Stimulated activated CD4-positive, alpha-beta T cell treated with anti-CD3 and anti-CD28 coated beads, Interleukin-4, amount 100 ng/mL, for 48 hours (primary cell): ENCODE results near the gene MAPK14.
"Not testable (repeated sequence)": the region's sequence is repeated elsewhere in the genome, so short reads cannot be mapped to it uniquely, and the experiment has no call there.

Experiments used
- DNase-seq, 2 donors: peaks; one replicate each; pipeline ENCODE4 v3.0.0-alpha.2; 2020; ENCODE audit warnings: low read depth in 2 of 2

Gene MAPK14

DNA sequence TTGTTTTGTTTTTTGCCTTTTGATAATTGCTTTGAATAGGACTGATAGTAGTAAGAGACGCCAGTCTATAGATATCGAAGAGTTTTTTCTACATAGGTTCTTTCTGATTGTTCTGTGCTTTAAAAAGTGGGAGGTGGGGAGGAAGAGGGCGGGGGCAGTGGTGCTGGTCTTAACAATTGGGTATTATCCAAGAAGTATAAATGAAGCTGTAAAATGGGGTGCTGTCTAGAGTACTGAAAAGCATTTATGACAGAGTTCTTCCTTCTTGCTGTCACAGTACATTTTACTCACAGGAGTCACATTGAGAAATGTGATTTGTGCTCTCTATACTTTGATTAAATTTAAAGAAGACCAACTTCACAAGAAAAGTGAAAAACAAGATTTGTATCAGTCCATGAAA lies 41.0 kb downstream of the MAPK14 start:
- DNase-seq, result no peak

DNA sequence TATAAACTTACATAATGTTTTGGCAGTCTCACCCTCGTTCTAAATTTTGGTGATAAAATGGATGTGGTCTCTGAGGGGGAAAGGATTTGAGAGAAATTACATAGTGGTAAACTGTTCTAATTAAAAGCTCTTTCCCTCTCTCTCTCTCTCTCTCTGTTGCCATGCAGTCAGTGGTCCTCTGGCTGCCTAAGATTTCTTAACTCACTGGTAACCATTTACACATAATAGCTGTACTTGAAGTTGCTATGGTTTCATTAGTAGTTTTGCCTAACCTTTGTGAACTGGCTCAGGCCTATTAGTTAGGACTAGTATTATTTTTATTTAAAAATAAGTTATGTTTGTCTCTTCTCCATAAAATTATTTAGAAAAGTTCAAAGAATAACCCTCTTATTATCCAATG lies 42.0 kb downstream of the MAPK14 start:
- DNase-seq, result no peak

DNA sequence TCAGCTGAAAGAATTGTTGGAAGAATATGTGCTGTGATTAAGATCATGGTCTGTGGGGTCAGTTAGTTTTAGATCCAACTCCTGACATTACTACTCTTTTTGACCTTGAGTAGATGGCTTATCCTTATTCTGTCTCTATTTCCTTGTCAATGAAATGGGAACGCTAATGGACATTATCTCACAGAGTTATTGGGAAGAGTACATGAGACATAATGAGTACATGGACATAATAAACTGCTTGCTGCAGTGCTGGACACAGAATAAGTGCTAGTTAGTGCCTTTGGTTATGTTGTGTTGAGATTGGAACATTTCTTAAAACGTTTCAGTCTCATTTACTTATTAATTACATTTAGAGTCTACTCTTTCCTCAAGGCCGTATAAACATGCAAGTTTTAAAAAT lies 42.6 kb downstream of the MAPK14 start:
- no peak for DNase-seq

- DNase-seq, result no peak
Measured at GRCh38 chr6:36071281-36071680, 43.7 kb downstream of the MAPK14 start.

GRCh38 chr6:36071714-36072113 lies 44.1 kb downstream of the MAPK14 start:
- DNase-seq, result no peak

- DNase-seq, result no peak
Measured at GRCh38 chr6:36072681-36073080, 45.1 kb downstream of the MAPK14 start.

GRCh38 chr6:36073587-36073986 lies 46.0 kb downstream of the MAPK14 start:
- DNase-seq, result no peak

- no peak for DNase-seq
Measured at GRCh38 chr6:36075656-36076055, 48.0 kb downstream of the MAPK14 start.

- no peak for DNase-seq
Measured at GRCh38 chr6:36076178-36077063, 48.8 kb downstream of the MAPK14 start.

DNA sequence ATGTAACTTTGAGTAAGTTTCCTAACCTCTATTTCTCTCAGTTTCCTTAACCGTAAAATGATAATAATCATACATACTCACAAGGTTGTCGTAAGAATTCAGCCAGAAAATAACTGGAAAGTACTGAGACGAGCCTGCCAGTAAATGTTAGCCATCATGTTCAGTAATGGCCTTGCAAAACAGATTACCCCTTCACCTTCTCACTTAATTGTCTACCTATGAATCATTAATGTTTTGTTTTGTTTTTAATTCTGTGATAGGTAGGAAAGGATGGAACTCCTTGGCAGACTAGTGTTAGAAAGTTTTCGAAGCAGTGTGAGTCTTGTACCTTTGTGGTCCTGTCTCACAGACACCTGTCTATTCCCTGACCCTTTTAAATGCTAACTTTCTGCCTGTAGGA lies 50.6 kb downstream of the MAPK14 start:
- no peak for DNase-seq

DNA sequence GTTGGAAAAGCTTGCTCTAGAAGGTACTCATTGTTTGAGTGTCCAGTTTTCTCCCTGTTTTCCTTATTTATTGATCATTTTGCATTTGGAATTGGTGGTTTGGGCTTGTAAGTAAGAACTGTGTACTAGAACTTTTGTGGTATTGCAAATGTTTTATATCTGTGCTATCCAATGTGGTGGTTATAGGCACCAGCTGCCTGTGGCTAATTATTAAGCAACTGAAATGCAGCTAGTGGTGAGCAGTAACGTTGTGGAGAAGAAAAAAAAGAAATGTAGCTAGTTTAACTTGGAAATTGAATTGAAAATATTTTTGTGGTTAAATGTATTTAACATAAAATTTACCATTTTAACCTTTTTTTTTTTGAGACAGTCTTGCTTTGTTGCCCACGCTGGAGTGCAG lies 52.0 kb downstream of the MAPK14 start:
- DNase-seq, result no peak

DNA sequence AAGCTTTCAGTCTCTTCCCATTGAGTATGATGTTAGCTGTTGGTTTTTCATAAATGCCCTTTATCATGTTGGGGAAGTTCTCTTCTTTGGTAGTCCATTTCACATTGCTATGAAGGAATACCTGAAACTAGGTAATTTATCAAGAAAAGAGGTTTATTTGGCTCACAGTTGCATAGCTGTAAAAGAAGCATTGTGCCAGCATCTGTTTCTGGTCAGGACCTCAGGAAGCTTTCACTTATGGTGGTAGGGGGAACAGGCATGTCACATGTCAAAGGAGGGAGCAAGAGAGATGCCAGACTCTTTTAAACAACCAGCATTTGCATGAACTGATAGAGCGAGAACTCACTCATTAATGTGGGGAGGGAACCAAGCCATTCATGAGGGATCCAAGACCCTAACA lies 54.7 kb downstream of the MAPK14 start:
- DNase-seq, result no peak

GRCh38 chr6:36083446-36083845 lies 55.8 kb downstream of the MAPK14 start:
- no peak for DNase-seq

- DNase-seq, result not testable (repeated sequence)
Measured at GRCh38 chr6:36088204-36088603, 60.6 kb downstream of the MAPK14 start.

DNA sequence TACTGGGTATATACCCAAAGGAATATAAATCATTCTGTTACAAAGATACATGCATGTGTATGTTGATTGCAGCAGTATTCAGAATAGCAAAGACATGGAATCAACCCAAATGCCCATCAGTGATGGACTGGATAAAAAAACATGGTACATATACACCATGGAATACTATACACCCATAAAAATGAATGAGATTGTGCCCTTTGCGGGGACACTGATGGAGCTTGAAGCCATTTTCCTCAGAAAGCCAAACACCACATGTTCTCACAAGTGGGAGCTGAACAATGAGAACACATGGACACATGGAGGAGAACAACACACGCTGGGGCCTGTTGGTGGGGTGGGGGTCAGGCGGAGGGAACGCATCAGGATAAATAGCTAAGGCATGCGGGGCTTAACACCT lies 61.4 kb downstream of the MAPK14 start:
- no peak for DNase-seq

- DNase-seq, result no peak
Measured at GRCh38 chr6:36094238-36094637, 66.6 kb downstream of the MAPK14 start.

GRCh38 chr6:36094753-36095496 lies 67.3 kb downstream of the MAPK14 start:
- DNase-seq, result peak; percentile 74 to 80

GRCh38 chr6:36095497-36096391 lies 68.1 kb downstream of the MAPK14 start:
- no peak for DNase-seq

- DNase-seq, result no peak
Measured at GRCh38 chr6:36098253-36098919, 70.8 kb downstream of the MAPK14 start.

- DNase-seq, result no peak
Measured at GRCh38 chr6:36098920-36099647, 71.5 kb downstream of the MAPK14 start.
